ENCODE data around the gene HMX3. TPM values are rescaled to one million over a fixed set of nuclear protein-coding genes. Genes with fewer than 3 reads are reported as not detected.

HMX3 gene
- total and polyA plus RNA-seq, 8 donors = not detected

GRCh38 chr10:123149162-123149567 is 13.4 kb downstream of the HMX3 start:
- H3K27ac ChIP-seq = no peak overlapping the region
- H3K4me3 ChIP-seq = peak overlapping the region in 1 of 2 donors; percentile 37
- no peak for TF ChIP-seq CTCF (IDR thresholded peaks at IDR 0.05)
- no peak for ATAC-seq
- peaks cover 15 to 48% of the 10 kb centered on the region in 2 donors for H3K4me1 ChIP-seq
- H3K27me3 ChIP-seq = peaks cover 91 to 94% of the 10 kb centered on the region in 2 donors
- intact Hi-C loops (cut with DNase I) = no loop called here
- no peak for DNase-seq
- H3K9me3 ChIP-seq = no peaks in the 10 kb centered on the region
- no peaks in the 10 kb centered on the region for H3K36me3 ChIP-seq

DNA sequence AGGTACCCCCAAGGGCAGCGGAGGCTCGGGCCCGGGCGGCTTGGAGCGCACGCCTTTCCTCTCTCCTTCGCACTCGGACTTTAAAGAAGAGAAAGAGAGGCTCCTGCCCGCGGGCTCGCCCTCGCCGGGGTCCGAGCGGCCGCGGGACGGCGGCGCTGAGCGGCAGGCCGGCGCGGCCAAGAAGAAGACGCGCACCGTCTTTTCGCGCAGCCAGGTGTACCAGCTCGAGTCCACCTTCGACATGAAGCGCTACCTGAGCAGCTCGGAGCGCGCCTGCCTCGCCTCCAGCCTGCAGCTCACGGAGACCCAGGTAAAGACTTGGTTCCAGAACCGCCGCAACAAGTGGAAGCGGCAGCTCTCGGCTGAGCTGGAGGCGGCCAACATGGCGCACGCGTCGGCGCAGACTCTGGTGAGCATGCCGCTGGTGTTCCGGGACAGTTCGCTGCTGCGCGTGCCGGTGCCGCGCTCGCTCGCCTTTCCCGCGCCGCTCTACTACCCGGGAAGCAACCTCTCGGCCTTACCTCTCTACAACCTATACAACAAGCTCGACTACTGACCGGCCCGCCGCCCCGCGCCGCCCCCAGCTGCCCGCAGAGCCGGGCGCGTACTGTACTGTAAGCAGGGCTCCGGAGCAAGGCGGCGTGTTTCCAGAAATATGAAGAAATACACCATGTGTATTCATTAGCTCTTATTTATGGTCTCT is 13.9 kb downstream of the HMX3 start:
- peaks cover 15 to 48% of the 10 kb centered on the region in 2 donors for H3K4me1 ChIP-seq
- intact Hi-C loops (cut with DNase I) = no loop called here
- H3K9me3 ChIP-seq = no peaks in the 10 kb centered on the region
- H3K27me3 ChIP-seq = peaks cover 85 to 88% of the 10 kb centered on the region in 2 donors
- no peak for ATAC-seq
- H3K4me3 ChIP-seq = peak overlapping the region in 1 of 2 donors; percentile 37
- no peaks in the 10 kb centered on the region for H3K36me3 ChIP-seq
- H3K27ac ChIP-seq = no peak overlapping the region
- TF ChIP-seq CTCF (IDR thresholded peaks at IDR 0.05) = no peak
- no peak for DNase-seq

DNA sequence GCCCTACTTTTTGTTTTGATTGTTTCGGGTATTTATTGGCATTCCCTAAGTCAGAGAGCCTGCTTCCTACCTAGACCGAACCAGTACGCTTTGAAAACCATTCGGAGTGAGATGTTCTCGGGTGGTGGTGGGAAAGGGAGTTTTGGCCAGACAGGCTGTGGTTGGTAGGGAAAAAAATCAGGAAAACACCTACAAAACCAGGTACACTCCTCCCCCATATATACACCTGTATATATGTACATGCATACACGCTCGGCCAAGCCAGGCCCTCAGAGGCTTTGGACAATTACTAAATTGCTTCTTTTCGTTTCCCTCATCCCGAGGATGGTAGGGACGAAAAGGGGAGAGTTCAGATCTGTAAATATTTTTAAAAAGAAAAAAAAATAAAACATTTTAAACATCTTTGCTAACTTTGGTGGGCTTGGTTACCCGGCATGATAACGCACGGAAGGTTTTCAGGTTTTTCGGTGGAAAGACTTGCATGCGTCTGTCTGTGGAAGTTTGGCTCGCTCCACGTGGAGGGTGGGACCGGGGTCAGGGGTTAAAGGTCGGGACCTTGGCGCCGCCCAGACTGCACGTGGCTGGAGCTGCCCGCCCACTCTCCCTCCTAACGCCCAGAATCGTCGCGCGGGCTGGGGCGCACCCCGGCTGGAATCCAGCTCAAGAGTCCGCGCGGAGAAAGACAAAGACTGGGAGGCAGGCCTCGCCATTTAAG is 14.7 kb downstream of the HMX3 start:
- TF ChIP-seq CTCF (IDR thresholded peaks at IDR 0.05) = no peak
- H3K9me3 ChIP-seq = no peaks in the 10 kb centered on the region
- H3K4me3 ChIP-seq = peak overlapping the region in 1 of 2 donors; percentile 37
- DNase-seq (no peak), ATAC-seq (no peak)
- intact Hi-C loops (cut with DNase I) = no loop called here
- H3K4me1 ChIP-seq = peaks cover 19 to 55% of the 10 kb centered on the region in 2 donors
- peaks cover 78 to 81% of the 10 kb centered on the region in 2 donors for H3K27me3 ChIP-seq
- no peak overlapping the region for H3K27ac ChIP-seq
- peaks cover 0 to 2% of the 10 kb centered on the region in 2 donors for H3K36me3 ChIP-seq

- H3K27ac ChIP-seq = no peak overlapping the region
- peaks cover 0 to 9% of the 10 kb centered on the region in 2 donors for H3K36me3 ChIP-seq
- no peaks in the 10 kb centered on the region for H3K9me3 ChIP-seq
- peak in 1 of 4 donors; percentile 80 for DNase-seq
- H3K4me1 ChIP-seq = peaks cover 26 to 60% of the 10 kb centered on the region in 2 donors
- peaks cover 71 to 74% of the 10 kb centered on the region in 2 donors for H3K27me3 ChIP-seq
- TF ChIP-seq CTCF (IDR thresholded peaks at IDR 0.05) = no peak
- ATAC-seq = no peak
- H3K4me3 ChIP-seq = peak overlapping the region in 1 of 2 donors; percentile 10
- intact Hi-C loops (cut with DNase I) = no loop called here
These were observed 15.4 kb downstream of the HMX3 start for GRCh38 chr10:123150986-123151736.

All from left lung (tissue), 10 donors.